GM15510 (cell line): ENCODE results near the gene PDE6H.

Source experiments
- POLR2A ChIP-seq: IDR thresholded peaks from 3 replicates; pipeline ENCODE4 v1.6.1; 2011; ENCODE audit warnings: borderline replicate concordance; ENCODE audit not compliant: insufficient read length; ENCODE audit errors: extremely low read depth

PDE6H gene

GRCh38 chr12:14972816-14973215 is at the start of gene PDE6H:
Gene PDE6H (plus strand): TSS chr12:14973042. CDS start chr12:14978013, 4,971 bp downstream.
- TF ChIP-seq POLR2A = no peak

GRCh38 chr12:14923944-14924343 is 48.9 kb upstream of the PDE6H start:
- no peak for TF ChIP-seq POLR2A

- TF ChIP-seq POLR2A = no peak
Observed at GRCh38 chr12:14924541-14924940, 48.3 kb upstream of the PDE6H start.

GRCh38 chr12:14927267-14927666 is 45.6 kb upstream of the PDE6H start:
- TF ChIP-seq POLR2A = no peak

- TF ChIP-seq POLR2A = no peak
Observed at GRCh38 chr12:14928931-14929330, 43.9 kb upstream of the PDE6H start.

- TF ChIP-seq POLR2A = no peak
Observed at GRCh38 chr12:14930299-14930698, 42.5 kb upstream of the PDE6H start.

GRCh38 chr12:14931359-14931758 is 41.5 kb upstream of the PDE6H start:
- TF ChIP-seq POLR2A = no peak

GRCh38 chr12:14931791-14932560 is 40.9 kb upstream of the PDE6H start:
- no peak for TF ChIP-seq POLR2A

- no peak for TF ChIP-seq POLR2A
Observed at GRCh38 chr12:14934511-14934910, 38.3 kb upstream of the PDE6H start.

- no peak for TF ChIP-seq POLR2A
Observed at GRCh38 chr12:14935031-14935430, 37.8 kb upstream of the PDE6H start.

GRCh38 chr12:14936224-14936861 is 36.5 kb upstream of the PDE6H start:
- no peak for TF ChIP-seq POLR2A

GRCh38 chr12:14937014-14937413 is 35.8 kb upstream of the PDE6H start:
- TF ChIP-seq POLR2A = no peak

- TF ChIP-seq POLR2A = no peak
Observed at GRCh38 chr12:14937689-14938088, 35.2 kb upstream of the PDE6H start.

GRCh38 chr12:14938301-14938700 is 34.5 kb upstream of the PDE6H start, which contains the start of gene ERP27:
Gene ERP27 (minus strand): TSS chr12:14938537. CDS start chr12:14938508, 29 bp downstream.
- no peak for TF ChIP-seq POLR2A

GRCh38 chr12:14941369-14941768 is 31.5 kb upstream of the PDE6H start:
- TF ChIP-seq POLR2A = no peak
